Right atrium auricular region (tissue), 2 donors: Measurements from ENCODE around the gene CD300A. TPM values are rescaled to one million over a fixed set of nuclear protein-coding genes. Genes with fewer than 3 reads are reported as not detected.
A peak's percentile ranks its signal among the peaks of the same experiment; 100 is the strongest.

Source experiments
- DNase-seq: peaks from one replicate; pipeline ENCODE4 v3.0.0-alpha.2; 2019; ENCODE audit warnings: low spot score
- H3K27ac ChIP-seq, 2 donors: fragments of 200-600 bp; sonication (generic); 1 replicate in 1 of 2; 2 replicates in 1 of 2; pipeline ENCODE4 v1.5.1; 2016 to 2019
- H3K27me3 ChIP-seq, 2 donors: fragments of 200-600 bp; sonication (generic); one replicate each; pipeline versions ENCODE4 v1.5.1 to v1.6.0; 2017 to 2019
- H3K36me3 ChIP-seq: fragments of 200-600 bp; sonication (generic); one replicate; pipeline ENCODE4 v1.5.1; 2016
- H3K4me1 ChIP-seq, 2 donors: fragments of 200-600 bp; sonication (generic); one replicate each; pipeline versions ENCODE4 v1.5.1 to v1.6.0; 2017 to 2019
- H3K4me3 ChIP-seq, 2 donors: fragments of 200-600 bp; sonication (generic); 1 replicate in 1 of 2; 2 replicates in 1 of 2; pipeline ENCODE4 v1.5.1; 2017 to 2019; ENCODE audit warnings: mild to moderate bottlenecking in 1 of 2, moderate library complexity in 1 of 2
- H3K9me3 ChIP-seq, 2 donors: fragments of 200-600 bp; sonication (generic); one replicate each; pipeline ENCODE4 v1.5.1; 2019
- total RNA-seq, 2 donors: library from RNA; depleted of rRNA; stranded (reverse); fragments of >200 nt; gene quantifications; one replicate each; pipeline ENCODE4 v1.1.0, GENCODE V29; 2016
- TF ChIP-seq, protein P1 (sequence below), 2 donors: fragments of 200-600 bp; sonication (generic); IDR thresholded peaks; one replicate each; pipeline ENCODE4 v1.5.1; 2019; ENCODE audit warnings: antibody characterized with exemption in 2 of 2

CD300A gene
- total RNA-seq, 2 donors from 2014 or later = 2.0 to 7.8 TPM

- no peak overlapping the region for H3K27ac ChIP-seq
- TF ChIP-seq, protein P1, sequence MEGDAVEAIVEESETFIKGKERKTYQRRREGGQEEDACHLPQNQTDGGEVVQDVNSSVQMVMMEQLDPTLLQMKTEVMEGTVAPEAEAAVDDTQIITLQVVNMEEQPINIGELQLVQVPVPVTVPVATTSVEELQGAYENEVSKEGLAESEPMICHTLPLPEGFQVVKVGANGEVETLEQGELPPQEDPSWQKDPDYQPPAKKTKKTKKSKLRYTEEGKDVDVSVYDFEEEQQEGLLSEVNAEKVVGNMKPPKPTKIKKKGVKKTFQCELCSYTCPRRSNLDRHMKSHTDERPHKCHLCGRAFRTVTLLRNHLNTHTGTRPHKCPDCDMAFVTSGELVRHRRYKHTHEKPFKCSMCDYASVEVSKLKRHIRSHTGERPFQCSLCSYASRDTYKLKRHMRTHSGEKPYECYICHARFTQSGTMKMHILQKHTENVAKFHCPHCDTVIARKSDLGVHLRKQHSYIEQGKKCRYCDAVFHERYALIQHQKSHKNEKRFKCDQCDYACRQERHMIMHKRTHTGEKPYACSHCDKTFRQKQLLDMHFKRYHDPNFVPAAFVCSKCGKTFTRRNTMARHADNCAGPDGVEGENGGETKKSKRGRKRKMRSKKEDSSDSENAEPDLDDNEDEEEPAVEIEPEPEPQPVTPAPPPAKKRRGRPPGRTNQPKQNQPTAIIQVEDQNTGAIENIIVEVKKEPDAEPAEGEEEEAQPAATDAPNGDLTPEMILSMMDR (IDR thresholded peaks at IDR 0.05) = no peak
- DNase-seq = peak; percentile 53
These were observed 56.1 kb downstream of the CD300A start for GRCh38 chr17:74522381-74523105.

DNA sequence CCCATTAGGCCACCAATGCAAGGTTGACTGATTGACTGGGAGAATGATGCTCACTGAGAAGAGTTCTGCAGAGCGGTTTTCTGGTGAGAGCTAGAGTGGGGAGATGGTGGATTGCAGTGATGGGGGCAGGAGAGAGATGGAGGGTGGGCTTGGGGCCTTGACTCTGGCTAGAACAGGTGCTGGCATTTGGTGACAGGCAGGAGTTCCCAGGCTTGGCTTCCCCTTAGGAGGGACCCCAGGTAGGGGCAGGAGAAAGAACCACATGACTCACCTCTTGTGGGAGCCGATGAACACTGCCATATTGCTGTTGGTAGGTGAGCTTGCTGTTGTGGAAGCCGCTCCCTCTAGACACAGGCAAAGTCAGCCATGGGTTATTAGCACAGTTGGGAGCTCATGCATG, 56.9 kb downstream of the CD300A start:
- H3K27me3 ChIP-seq = no peaks in the 10 kb centered on the region
- TF ChIP-seq, protein P1 (IDR thresholded peaks at IDR 0.05) = no peak

More at GRCh38 chr17:74522381-74523105, 56.1 kb downstream of the CD300A start:
- Histone ChIP-seq H3K27me3 (no peaks in the 10 kb centered on the region), H3K9me3 (no peaks in the 10 kb centered on the region), H3K4me3 (no peak overlapping the region), H3K4me1 (no peaks in the 10 kb centered on the region), H3K36me3 (no peaks in the 10 kb centered on the region)

GRCh38 chr17:74524653-74525464, 58.4 kb downstream of the CD300A start:
- H3K27me3 ChIP-seq = no peaks in the 10 kb centered on the region
- no peaks in the 10 kb centered on the region for H3K9me3 ChIP-seq
- no peaks in the 10 kb centered on the region for H3K36me3 ChIP-seq
- no peaks in the 10 kb centered on the region for H3K4me1 ChIP-seq
- TF ChIP-seq, protein P1 (IDR thresholded peaks at IDR 0.05) = no peak
- no peak overlapping the region for H3K4me3 ChIP-seq
- no peak overlapping the region for H3K27ac ChIP-seq
- DNase-seq = peak; percentile 43

More for the DNA sequence above, 56.9 kb downstream of the CD300A start:
- no peaks in the 10 kb centered on the region for H3K36me3 ChIP-seq
- peak; percentile 28 for DNase-seq
- no peak overlapping the region for H3K27ac ChIP-seq
- H3K9me3 ChIP-seq = no peaks in the 10 kb centered on the region
- H3K4me3 ChIP-seq = no peak overlapping the region
- H3K4me1 ChIP-seq = no peaks in the 10 kb centered on the region

DNA sequence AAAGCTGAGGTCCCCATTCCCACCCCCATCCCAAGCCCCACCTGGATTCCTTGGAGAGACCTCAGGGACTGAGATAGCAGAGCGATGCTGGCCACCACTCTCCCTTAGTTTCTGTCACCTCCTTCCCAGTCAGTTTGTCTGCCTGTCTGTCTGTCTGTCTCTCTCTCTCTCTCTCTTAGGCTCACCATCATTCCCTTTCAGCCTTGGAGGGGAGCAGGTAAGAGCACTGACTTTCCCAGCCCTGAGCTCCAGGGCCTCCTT, 59.0 kb downstream of the CD300A start:
- Histone ChIP-seq H3K27ac (no peak overlapping the region), H3K4me1 (no peaks in the 10 kb centered on the region), H3K27me3 (no peaks in the 10 kb centered on the region), H3K4me3 (no peak overlapping the region), H3K36me3 (no peaks in the 10 kb centered on the region), H3K9me3 (no peaks in the 10 kb centered on the region)
- TF ChIP-seq, protein P1 (IDR thresholded peaks at IDR 0.05) = no peak
- peak; percentile 32 for DNase-seq

DNA sequence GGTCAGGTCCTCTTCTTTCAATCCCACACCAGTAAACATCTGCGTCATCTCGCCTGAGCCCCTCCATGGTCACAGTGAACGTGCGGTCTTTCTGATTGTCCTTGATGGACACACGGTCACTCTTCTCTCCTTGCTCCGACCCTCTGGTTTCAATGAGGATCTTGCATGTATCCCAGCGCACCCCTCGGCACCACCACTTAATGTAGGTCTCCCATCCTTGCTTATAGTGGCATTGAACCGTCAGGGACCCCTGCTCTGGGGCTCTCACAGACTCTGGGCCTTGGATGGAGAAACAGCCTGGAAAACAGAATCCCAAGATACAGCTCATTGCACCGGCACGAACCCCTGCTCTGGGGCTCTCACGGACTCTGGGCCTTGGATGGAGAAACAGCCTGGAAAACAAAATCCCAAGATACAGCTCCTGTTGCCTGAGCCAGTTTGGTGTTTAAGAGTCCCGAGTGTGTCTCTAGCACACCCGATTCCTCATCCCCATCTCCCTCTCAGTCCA, 59.4 kb downstream of the CD300A start:
- H3K9me3 ChIP-seq = no peaks in the 10 kb centered on the region
- H3K27me3 ChIP-seq = no peaks in the 10 kb centered on the region
- H3K36me3 ChIP-seq = no peaks in the 10 kb centered on the region
- DNase-seq = peak; percentile 40
- no peaks in the 10 kb centered on the region for H3K4me1 ChIP-seq
- no peak overlapping the region for H3K4me3 ChIP-seq
- TF ChIP-seq, protein P1 (IDR thresholded peaks at IDR 0.05) = no peak
- no peak overlapping the region for H3K27ac ChIP-seq
